ENCODE measurements around the gene TBC1D13. TPM values are rescaled to one million over a fixed set of nuclear protein-coding genes. Genes with fewer than 3 reads are reported as not detected.
A peak's percentile ranks its signal among the peaks of the same experiment; 100 is the strongest.

Gene TBC1D13
- total RNA-seq, 3 donors from 2014 or later (not counting 1 experiment from before 2014, with no cell fraction given): 31.5 to 34.5 (median 33.7) TPM

DNA sequence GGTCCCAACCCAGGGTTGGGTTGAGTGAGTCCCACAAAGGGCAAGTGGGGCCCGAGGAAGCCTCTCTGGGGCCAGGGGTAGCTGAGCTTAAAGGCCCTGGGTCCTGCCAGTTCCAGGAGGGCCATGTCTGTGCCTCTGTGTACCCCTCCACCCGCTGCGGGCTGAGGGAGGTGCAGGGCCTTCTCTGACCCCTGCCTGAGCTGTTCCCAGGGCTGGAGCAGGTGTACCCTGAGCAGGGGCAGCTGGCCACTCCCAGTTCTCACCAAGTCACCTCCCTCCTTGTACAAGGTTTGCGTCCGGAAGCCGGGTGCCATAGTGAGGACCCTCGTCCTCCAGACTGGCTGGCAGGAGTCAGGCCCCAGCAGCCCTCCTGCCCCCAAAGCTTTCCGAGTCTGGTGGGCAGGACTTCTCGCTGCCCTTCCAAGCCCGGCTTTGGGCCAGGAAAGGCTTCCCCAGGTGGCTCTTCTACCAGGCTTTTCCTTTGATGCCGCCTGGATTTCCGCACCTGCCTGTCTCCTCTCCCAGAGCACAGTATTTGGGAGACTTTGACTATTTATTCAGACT, 22.1 kb downstream of the TBC1D13 start:
- no peaks in the 10 kb centered on the region for H3K27me3 ChIP-seq (ENCODE audit: control insufficient read depth, insufficient read depth, low read length)
- ATAC-seq (no peak), DNase-seq (no peak)
- H3K4me1 Mint-ChIP-seq: no peaks in the 10 kb centered on the region
- no peaks in the 10 kb centered on the region for H3K36me3 Mint-ChIP-seq
- no peak overlapping the region for H3K27ac ChIP-seq (ENCODE audit: low read length)
- H3K27ac Mint-ChIP-seq: no peak overlapping the region
- intact Hi-C loops (cut with micrococcal nuclease): no loop called here
- TF ChIP-seq, protein P1, sequence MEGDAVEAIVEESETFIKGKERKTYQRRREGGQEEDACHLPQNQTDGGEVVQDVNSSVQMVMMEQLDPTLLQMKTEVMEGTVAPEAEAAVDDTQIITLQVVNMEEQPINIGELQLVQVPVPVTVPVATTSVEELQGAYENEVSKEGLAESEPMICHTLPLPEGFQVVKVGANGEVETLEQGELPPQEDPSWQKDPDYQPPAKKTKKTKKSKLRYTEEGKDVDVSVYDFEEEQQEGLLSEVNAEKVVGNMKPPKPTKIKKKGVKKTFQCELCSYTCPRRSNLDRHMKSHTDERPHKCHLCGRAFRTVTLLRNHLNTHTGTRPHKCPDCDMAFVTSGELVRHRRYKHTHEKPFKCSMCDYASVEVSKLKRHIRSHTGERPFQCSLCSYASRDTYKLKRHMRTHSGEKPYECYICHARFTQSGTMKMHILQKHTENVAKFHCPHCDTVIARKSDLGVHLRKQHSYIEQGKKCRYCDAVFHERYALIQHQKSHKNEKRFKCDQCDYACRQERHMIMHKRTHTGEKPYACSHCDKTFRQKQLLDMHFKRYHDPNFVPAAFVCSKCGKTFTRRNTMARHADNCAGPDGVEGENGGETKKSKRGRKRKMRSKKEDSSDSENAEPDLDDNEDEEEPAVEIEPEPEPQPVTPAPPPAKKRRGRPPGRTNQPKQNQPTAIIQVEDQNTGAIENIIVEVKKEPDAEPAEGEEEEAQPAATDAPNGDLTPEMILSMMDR (IDR thresholded peaks at IDR 0.05): no peak
- no peaks in the 10 kb centered on the region for H3K4me1 ChIP-seq (ENCODE audit: control insufficient read depth, insufficient read depth, low read length)
- H3K4me3 ChIP-seq (ENCODE audit: low read length): no peak overlapping the region
- H3K36me3 ChIP-seq (ENCODE audit: control insufficient read depth, insufficient read depth, low read length): peaks cover 30% of the 10 kb centered on the region
- H3K9me3 ChIP-seq (ENCODE audit: control insufficient read depth, insufficient read depth, low read length): no peaks in the 10 kb centered on the region
- no peaks in the 10 kb centered on the region for H3K9me3 Mint-ChIP-seq
- WGBS (ENCODE audit: insufficient coverage): 95% methylated on average over 12 of the region's 12 CpGs
- no peaks in the 10 kb centered on the region for H3K27me3 Mint-ChIP-seq (ENCODE audit: low read depth in 2 of 2)
- H3K4me3 Mint-ChIP-seq: no peak overlapping the region

DNA sequence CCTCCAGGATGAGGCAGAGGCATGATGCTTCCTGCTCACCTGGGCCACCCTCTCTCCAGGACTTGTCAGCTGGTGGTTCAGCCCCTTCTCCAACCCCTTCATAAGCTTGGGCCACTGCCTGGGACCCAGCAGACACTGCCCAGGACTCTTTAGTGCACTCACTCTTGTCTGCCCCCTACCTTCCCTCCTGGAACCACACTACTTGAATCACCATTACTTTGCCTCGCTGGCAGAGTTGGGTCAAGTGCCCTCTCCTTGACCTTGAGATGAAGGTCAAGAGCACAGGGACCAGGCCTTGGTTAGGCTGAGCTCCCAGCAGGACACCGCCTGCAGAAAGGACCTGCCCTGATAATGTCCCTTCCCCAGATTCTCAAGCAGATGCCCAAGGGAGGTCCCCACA, 22.8 kb downstream of the TBC1D13 start:
- no peaks in the 10 kb centered on the region for H3K36me3 Mint-ChIP-seq
- H3K27ac ChIP-seq (ENCODE audit: low read length): no peak overlapping the region
- H3K4me1 ChIP-seq (ENCODE audit: control insufficient read depth, insufficient read depth, low read length): no peaks in the 10 kb centered on the region
- TF ChIP-seq, protein P1 (IDR thresholded peaks at IDR 0.05): no peak
- no peak overlapping the region for H3K4me3 ChIP-seq (ENCODE audit: low read length)
- peak overlapping the region in 1 of 2 donors; percentile 45 for H3K27ac Mint-ChIP-seq
- H3K4me3 Mint-ChIP-seq: no peak overlapping the region
- intact Hi-C loops (cut with micrococcal nuclease): no loop called here
- DNase-seq (no peak), ATAC-seq (no peak)
- H3K27me3 ChIP-seq (ENCODE audit: control insufficient read depth, insufficient read depth, low read length): no peaks in the 10 kb centered on the region
- WGBS (ENCODE audit: insufficient coverage): 91% methylated on average over 2 of the region's 2 CpGs
- H3K36me3 ChIP-seq (ENCODE audit: control insufficient read depth, insufficient read depth, low read length): peaks cover 30% of the 10 kb centered on the region
- no peaks in the 10 kb centered on the region for H3K4me1 Mint-ChIP-seq
- H3K9me3 ChIP-seq (ENCODE audit: control insufficient read depth, insufficient read depth, low read length): no peaks in the 10 kb centered on the region
- no peaks in the 10 kb centered on the region for H3K27me3 Mint-ChIP-seq (ENCODE audit: low read depth in 2 of 2)
- H3K9me3 Mint-ChIP-seq: no peaks in the 10 kb centered on the region

DNA sequence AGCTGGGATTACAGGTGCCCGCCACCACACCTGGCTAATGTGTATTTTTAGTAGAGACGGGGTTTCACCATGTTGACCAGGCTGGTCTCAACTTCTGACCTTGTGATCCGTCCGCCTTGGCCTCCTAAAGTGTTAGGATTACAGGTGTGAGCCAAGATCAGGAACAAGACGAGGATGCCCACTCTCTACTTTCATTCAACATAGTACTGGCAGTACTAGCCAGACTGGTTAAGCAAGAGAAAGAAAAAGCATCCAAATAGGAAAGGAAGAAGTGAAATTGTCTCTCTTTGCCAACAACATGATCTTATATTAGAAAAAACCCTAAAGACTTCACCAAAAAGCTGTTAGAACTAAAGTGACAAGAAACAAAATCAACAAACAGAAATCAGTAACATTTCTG, 23.8 kb downstream of the TBC1D13 start:
- Mint-ChIP-seq H3K27ac (peak overlapping the region in 1 of 2 donors; percentile 51), H3K36me3 (no peaks in the 10 kb centered on the region), H3K4me1 (no peaks in the 10 kb centered on the region), H3K27me3 (ENCODE audit: low read depth in 2 of 2) (no peaks in the 10 kb centered on the region), H3K4me3 (no peak overlapping the region), H3K9me3 (no peaks in the 10 kb centered on the region)
- no peaks in the 10 kb centered on the region for H3K4me1 ChIP-seq (ENCODE audit: control insufficient read depth, insufficient read depth, low read length)
- intact Hi-C loops (cut with micrococcal nuclease): no loop called here
- no peak overlapping the region for H3K27ac ChIP-seq (ENCODE audit: low read length)
- peaks cover 20% of the 10 kb centered on the region for H3K36me3 ChIP-seq (ENCODE audit: control insufficient read depth, insufficient read depth, low read length)
- H3K9me3 ChIP-seq (ENCODE audit: control insufficient read depth, insufficient read depth, low read length): no peaks in the 10 kb centered on the region
- 92% methylated on average over 4 of the region's 5 CpGs for WGBS (ENCODE audit: insufficient coverage)
- DNase-seq (no peak), ATAC-seq (no peak)
- no peak overlapping the region for H3K4me3 ChIP-seq (ENCODE audit: low read length)
- TF ChIP-seq, protein P1 (IDR thresholded peaks at IDR 0.05): no peak
- no peaks in the 10 kb centered on the region for H3K27me3 ChIP-seq (ENCODE audit: control insufficient read depth, insufficient read depth, low read length)
